ENCODE results near the gene OPCML. TPM values are rescaled to one million over a fixed set of nuclear protein-coding genes. Genes with fewer than 3 reads are reported as not detected.

OPCML gene
- total RNA-seq, 1 donor from 2014 or later = 4.1 TPM

DNA sequence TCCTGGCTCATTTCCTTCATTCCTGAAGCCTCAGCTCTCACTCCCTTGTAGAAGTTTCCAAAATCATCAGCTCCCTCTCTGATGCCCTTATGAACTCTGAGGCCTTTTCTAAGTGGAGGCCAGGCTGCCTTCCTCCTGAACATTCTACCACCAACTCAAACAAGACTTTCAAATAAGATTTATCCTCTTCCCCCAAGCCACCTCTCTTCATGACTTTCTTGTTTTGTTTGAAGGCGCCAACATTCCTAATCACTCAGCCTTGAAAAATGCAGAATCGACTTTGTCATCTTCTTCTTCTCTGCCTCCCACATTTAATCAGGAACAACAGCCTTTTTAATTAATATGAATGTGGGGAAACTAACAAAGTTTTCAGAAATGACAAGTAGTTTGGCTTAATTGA, 927.9 kb downstream of the OPCML start:
- no peaks in the 10 kb centered on the region for H3K27me3 Mint-ChIP-seq (ENCODE audit: unreplicated experiment)
- no peaks in the 10 kb centered on the region for H3K9me3 Mint-ChIP-seq (ENCODE audit: unreplicated experiment)
- no peaks in the 10 kb centered on the region for H3K36me3 Mint-ChIP-seq (ENCODE audit: low read depth, unreplicated experiment)
- TF ChIP-seq, protein P1, sequence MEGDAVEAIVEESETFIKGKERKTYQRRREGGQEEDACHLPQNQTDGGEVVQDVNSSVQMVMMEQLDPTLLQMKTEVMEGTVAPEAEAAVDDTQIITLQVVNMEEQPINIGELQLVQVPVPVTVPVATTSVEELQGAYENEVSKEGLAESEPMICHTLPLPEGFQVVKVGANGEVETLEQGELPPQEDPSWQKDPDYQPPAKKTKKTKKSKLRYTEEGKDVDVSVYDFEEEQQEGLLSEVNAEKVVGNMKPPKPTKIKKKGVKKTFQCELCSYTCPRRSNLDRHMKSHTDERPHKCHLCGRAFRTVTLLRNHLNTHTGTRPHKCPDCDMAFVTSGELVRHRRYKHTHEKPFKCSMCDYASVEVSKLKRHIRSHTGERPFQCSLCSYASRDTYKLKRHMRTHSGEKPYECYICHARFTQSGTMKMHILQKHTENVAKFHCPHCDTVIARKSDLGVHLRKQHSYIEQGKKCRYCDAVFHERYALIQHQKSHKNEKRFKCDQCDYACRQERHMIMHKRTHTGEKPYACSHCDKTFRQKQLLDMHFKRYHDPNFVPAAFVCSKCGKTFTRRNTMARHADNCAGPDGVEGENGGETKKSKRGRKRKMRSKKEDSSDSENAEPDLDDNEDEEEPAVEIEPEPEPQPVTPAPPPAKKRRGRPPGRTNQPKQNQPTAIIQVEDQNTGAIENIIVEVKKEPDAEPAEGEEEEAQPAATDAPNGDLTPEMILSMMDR (IDR thresholded peaks at IDR 0.05; ENCODE audit: unreplicated experiment) = no peak
- no peak overlapping the region for H3K27ac Mint-ChIP-seq (ENCODE audit: unreplicated experiment)
- no peak for DNase-seq (ENCODE audit: low spot score)
- H3K4me1 Mint-ChIP-seq (ENCODE audit: unreplicated experiment) = peaks cover 5% of the 10 kb centered on the region
- no peak overlapping the region for H3K4me3 Mint-ChIP-seq (ENCODE audit: unreplicated experiment)

DNA sequence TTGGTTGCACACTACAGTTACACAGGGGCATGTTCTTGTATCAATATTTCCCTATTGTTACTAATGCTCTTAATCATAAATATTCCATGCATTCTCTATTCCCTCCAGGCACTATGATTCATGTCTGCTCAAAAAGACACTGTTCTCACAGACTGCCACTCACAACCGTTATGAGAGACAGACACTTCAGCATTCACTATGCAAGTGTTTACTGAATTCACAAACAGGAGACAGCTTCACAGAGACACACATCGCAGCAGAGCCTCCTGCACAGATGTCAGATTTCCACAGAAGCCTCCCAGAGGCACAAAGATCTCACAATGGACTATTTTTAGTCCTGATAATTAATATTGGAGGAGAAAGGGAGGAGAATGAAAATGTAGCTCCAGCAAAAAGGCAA, 930.4 kb downstream of the OPCML start:
- no peak overlapping the region for H3K4me3 Mint-ChIP-seq (ENCODE audit: unreplicated experiment)
- no peak for DNase-seq (ENCODE audit: low spot score)
- TF ChIP-seq, protein P1 (IDR thresholded peaks at IDR 0.05; ENCODE audit: unreplicated experiment) = no peak
- no peak overlapping the region for H3K27ac Mint-ChIP-seq (ENCODE audit: unreplicated experiment)
- H3K36me3 Mint-ChIP-seq (ENCODE audit: low read depth, unreplicated experiment) = no peaks in the 10 kb centered on the region
- H3K9me3 Mint-ChIP-seq (ENCODE audit: unreplicated experiment) = no peaks in the 10 kb centered on the region
- no peaks in the 10 kb centered on the region for H3K27me3 Mint-ChIP-seq (ENCODE audit: unreplicated experiment)
- H3K4me1 Mint-ChIP-seq (ENCODE audit: unreplicated experiment) = peaks cover 3% of the 10 kb centered on the region

DNA sequence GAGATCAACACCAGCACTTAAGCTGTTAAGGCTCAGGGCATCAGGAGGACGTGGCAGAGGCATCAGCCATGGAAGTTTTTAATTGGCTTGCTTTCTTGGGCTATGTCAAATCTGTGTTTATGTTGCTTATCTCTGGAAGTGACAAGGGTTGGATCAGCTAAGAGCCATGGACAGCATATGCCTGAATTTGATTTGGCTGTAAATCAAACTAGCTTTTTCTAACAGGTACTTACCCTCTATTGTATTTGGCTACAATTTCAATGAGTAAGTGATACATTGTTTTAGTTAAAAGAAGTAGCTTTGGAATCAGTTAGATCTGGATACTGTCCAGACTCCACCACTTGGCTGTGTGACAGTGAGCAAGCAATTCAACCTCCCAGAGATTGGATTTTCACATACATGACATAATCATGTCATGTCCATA, 936.6 kb downstream of the OPCML start:
- Mint-ChIP-seq H3K4me3 (ENCODE audit: unreplicated experiment) (no peak overlapping the region), H3K9me3 (ENCODE audit: unreplicated experiment) (no peaks in the 10 kb centered on the region), H3K4me1 (ENCODE audit: unreplicated experiment) (peaks cover 17% of the 10 kb centered on the region), H3K27ac (ENCODE audit: unreplicated experiment) (no peak overlapping the region), H3K27me3 (ENCODE audit: unreplicated experiment) (no peaks in the 10 kb centered on the region), H3K36me3 (ENCODE audit: low read depth, unreplicated experiment) (no peaks in the 10 kb centered on the region)
- no peak for DNase-seq (ENCODE audit: low spot score)
- TF ChIP-seq, protein P1 (IDR thresholded peaks at IDR 0.05; ENCODE audit: unreplicated experiment) = no peak

DNA sequence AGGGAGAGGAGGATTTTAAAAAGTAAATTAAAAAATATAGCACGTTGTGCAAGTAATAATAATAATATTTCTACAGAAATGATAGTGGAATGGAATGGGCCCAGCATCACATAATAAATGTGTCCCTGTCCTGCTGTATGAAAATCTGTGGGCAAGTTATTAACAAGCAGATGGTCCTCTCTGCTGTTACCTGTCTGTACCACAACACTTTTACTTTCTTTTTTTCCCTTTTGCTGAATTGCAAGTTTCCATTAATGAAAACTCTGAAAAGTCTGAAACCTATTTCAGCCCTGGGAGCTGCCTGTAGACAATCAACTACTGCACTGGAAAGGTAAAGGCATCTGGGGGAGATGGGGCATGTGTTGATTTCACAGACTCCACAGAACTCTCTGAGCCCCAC, 937.1 kb downstream of the OPCML start:
- Mint-ChIP-seq H3K27me3 (ENCODE audit: unreplicated experiment) (no peaks in the 10 kb centered on the region), H3K4me1 (ENCODE audit: unreplicated experiment) (peaks cover 17% of the 10 kb centered on the region), H3K9me3 (ENCODE audit: unreplicated experiment) (no peaks in the 10 kb centered on the region), H3K4me3 (ENCODE audit: unreplicated experiment) (no peak overlapping the region), H3K27ac (ENCODE audit: unreplicated experiment) (no peak overlapping the region), H3K36me3 (ENCODE audit: low read depth, unreplicated experiment) (no peaks in the 10 kb centered on the region)
- DNase-seq (ENCODE audit: low spot score) = no peak
- TF ChIP-seq, protein P1 (IDR thresholded peaks at IDR 0.05; ENCODE audit: unreplicated experiment) = no peak

DNA sequence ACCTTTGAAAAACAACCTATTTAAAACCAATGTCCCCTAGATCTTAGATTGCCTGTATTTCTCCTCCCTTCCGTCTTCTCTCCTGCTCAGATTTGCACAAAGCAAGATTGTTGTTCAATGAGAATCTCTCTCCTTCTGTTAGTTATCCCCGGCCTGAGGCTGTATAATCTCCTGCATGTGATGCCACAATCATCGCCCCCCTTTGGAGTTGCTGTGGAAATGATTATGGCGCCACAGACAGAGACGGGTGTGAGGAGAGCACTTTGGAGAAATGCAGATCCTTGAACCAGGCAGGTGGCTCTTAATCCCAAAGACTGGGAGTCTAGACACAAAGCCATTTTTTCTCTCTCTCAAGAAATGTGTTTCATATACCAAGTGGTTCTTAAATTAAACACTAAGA, 941.3 kb downstream of the OPCML start:
- no peak overlapping the region for H3K4me3 Mint-ChIP-seq (ENCODE audit: unreplicated experiment)
- no peaks in the 10 kb centered on the region for H3K27me3 Mint-ChIP-seq (ENCODE audit: unreplicated experiment)
- H3K4me1 Mint-ChIP-seq (ENCODE audit: unreplicated experiment) = peaks cover 19% of the 10 kb centered on the region
- no peaks in the 10 kb centered on the region for H3K9me3 Mint-ChIP-seq (ENCODE audit: unreplicated experiment)
- TF ChIP-seq, protein P1 (IDR thresholded peaks at IDR 0.05; ENCODE audit: unreplicated experiment) = no peak
- no peaks in the 10 kb centered on the region for H3K36me3 Mint-ChIP-seq (ENCODE audit: low read depth, unreplicated experiment)
- H3K27ac Mint-ChIP-seq (ENCODE audit: unreplicated experiment) = no peak overlapping the region
- DNase-seq (ENCODE audit: low spot score) = no peak
